Gastroesophageal sphincter (tissue), 3 donors: ENCODE results near the gene FUT2.

Source experiments
- POLR2AphosphoS5 ChIP-seq: sonication (generic); formaldehyde crosslinking; IDR thresholded peaks from one replicate; pipeline ENCODE4 v1.6.1; 2017; ENCODE audit warnings: antibody characterized with exemption
- TF ChIP-seq, protein P1 (sequence below), 4 experiments: fragments of 200-600 bp in 2 of 4; fragments of 450-650 bp in 2 of 4; sonication (generic) in 1 of 4; IDR thresholded peaks; one replicate each; pipeline ENCODE4 v1.5.1; 2017 to 2019; ENCODE audit warnings: antibody characterized with exemption in 4 of 4, mild to moderate bottlenecking in 2 of 4, moderate library complexity in 2 of 4

DNA sequence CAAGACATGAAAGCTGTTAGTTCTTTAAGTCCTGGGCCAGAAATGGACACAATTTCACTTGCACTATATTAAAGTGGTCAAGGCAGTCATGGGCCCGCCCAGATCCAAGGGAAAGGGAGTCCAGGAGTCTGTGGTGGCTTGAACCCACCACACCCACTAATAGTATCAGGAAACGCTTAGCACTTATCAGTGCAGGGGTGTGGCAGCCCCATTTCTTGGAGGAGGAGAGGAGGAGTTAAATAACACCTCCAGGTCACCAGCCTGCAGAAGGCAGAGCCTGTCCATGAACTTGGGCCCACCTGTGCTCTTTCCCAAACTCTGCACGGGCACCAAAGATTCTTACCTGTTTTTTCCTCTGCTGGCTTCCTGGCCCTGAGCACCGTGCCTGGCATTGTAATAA, 17.6 kb upstream of the FUT2 start:
- TF ChIP-seq, protein P1, sequence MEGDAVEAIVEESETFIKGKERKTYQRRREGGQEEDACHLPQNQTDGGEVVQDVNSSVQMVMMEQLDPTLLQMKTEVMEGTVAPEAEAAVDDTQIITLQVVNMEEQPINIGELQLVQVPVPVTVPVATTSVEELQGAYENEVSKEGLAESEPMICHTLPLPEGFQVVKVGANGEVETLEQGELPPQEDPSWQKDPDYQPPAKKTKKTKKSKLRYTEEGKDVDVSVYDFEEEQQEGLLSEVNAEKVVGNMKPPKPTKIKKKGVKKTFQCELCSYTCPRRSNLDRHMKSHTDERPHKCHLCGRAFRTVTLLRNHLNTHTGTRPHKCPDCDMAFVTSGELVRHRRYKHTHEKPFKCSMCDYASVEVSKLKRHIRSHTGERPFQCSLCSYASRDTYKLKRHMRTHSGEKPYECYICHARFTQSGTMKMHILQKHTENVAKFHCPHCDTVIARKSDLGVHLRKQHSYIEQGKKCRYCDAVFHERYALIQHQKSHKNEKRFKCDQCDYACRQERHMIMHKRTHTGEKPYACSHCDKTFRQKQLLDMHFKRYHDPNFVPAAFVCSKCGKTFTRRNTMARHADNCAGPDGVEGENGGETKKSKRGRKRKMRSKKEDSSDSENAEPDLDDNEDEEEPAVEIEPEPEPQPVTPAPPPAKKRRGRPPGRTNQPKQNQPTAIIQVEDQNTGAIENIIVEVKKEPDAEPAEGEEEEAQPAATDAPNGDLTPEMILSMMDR (IDR thresholded peaks at IDR 0.05), result no peak
- no peak for TF ChIP-seq POLR2AphosphoS5
